ENCODE results near the gene DDX56.

DNA sequence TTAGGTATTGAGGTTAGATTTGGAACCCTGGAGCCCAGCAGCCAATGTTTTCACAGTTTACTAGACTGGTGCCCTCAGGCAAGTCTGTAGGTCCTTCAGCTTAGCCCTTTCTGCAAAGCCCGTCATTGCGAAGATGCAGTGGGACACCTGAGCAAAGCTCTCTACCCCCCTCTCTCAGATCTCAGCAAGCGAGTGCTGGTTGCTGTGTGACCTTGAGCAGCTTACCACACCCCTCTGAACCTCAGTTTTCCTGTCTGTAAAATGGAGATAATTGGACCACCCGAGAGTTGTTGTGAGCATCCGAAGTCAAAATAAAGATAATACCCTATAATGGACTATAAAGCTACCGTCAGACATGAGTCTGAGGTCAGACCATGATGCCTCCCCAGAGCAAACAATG lies 36.3 kb downstream of the DDX56 start:
- TF ChIP-seq, protein P1, sequence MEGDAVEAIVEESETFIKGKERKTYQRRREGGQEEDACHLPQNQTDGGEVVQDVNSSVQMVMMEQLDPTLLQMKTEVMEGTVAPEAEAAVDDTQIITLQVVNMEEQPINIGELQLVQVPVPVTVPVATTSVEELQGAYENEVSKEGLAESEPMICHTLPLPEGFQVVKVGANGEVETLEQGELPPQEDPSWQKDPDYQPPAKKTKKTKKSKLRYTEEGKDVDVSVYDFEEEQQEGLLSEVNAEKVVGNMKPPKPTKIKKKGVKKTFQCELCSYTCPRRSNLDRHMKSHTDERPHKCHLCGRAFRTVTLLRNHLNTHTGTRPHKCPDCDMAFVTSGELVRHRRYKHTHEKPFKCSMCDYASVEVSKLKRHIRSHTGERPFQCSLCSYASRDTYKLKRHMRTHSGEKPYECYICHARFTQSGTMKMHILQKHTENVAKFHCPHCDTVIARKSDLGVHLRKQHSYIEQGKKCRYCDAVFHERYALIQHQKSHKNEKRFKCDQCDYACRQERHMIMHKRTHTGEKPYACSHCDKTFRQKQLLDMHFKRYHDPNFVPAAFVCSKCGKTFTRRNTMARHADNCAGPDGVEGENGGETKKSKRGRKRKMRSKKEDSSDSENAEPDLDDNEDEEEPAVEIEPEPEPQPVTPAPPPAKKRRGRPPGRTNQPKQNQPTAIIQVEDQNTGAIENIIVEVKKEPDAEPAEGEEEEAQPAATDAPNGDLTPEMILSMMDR (conservative IDR thresholded peaks at IDR 0.05; ENCODE audit: low read length) = no peak
- no peak for TF ChIP-seq EZH2phosphoT487 (IDR thresholded peaks at IDR 0.05; ENCODE audit: borderline replicate concordance)
